GM12874 (cell line): ENCODE results near the gene PRAMEF9.
"Not testable (repeated sequence)": the region's sequence is repeated elsewhere in the genome, so short reads cannot be mapped to it uniquely, and the experiment has no call there.

Source experiments
- TF ChIP-seq, protein P1 (sequence below): IDR thresholded peaks from 2 replicates; pipeline ENCODE4 v1.5.1; 2011; ENCODE audit warnings: low read depth, mild to moderate bottlenecking, control low read depth, low read length, moderate library complexity; ENCODE audit not compliant: insufficient read depth

Gene PRAMEF9

DNA sequence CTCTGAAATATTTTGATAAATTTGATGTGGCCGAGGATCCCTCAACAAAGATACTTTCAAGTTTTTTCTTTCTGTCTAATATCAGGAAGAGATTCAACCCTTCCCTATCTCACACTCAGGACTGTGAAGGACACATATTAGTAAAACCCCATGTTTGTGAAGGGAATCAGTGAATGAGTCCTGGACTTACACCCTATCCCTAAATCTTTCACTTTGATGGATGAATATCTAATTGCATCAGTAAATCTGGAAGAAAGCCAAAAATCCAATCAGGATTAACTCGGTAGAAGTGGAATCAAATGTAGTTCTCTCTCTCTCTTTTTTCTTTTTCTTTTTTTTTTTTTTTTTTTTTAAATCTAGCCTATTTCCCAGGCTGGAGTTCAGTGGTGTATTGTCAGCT, at the start of gene PRAMEF9:
TSS of gene PRAMEF9 (plus strand) at position 301 of the 400 bp plus-strand sequence. CDS start 3,433 bp downstream, outside the sequence.
- TF ChIP-seq, protein P1, sequence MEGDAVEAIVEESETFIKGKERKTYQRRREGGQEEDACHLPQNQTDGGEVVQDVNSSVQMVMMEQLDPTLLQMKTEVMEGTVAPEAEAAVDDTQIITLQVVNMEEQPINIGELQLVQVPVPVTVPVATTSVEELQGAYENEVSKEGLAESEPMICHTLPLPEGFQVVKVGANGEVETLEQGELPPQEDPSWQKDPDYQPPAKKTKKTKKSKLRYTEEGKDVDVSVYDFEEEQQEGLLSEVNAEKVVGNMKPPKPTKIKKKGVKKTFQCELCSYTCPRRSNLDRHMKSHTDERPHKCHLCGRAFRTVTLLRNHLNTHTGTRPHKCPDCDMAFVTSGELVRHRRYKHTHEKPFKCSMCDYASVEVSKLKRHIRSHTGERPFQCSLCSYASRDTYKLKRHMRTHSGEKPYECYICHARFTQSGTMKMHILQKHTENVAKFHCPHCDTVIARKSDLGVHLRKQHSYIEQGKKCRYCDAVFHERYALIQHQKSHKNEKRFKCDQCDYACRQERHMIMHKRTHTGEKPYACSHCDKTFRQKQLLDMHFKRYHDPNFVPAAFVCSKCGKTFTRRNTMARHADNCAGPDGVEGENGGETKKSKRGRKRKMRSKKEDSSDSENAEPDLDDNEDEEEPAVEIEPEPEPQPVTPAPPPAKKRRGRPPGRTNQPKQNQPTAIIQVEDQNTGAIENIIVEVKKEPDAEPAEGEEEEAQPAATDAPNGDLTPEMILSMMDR, result not testable (repeated sequence)

DNA sequence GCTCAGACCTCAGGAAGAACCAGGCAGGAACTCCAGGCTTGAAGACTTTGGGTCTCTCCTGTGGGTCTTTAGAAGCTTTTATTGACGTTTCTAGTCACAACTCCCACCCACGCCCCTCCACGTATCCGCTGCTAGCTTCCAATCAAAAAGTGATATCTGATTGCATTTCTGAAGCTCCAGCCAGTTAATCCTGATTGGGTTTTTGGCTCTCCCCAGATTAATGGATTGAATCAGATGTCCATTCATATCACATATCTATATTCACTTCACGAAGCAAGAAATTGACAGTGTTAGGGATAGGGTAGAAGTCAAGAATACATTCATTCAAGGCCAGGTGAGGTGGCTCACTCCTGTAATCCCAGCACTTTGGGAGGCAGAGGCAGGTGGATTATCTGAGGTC, 15.7 kb upstream of the PRAMEF9 start, which contains the start of gene PRAMEF26:
TSS of gene PRAMEF26 (minus strand) at position 101 of the 400 bp plus-strand sequence. CDS start 2,914 bp downstream, outside the sequence.
- TF ChIP-seq, protein P1, result not testable (repeated sequence)

DNA sequence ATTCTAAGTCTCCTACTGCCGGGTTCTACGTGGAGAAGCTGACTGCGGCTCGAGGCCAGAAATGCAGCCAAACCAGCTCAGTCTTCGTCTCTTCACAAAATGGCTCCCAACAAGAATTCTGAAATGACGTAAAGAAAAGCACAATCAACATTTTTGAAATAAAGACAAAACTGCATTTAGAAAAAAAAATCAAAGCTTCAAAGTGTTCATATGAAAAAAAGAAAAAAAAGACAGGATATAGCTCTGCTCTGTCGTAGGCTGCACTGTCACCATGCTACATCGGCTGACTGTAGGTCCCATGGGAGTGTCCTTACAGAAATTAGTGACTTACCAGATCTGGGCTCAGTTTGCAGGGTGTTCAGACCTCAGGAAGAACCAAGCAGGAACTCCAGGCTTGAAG, 6.1 kb upstream of the PRAMEF9 start, which contains the start of gene HNRNPCL4:
TSS of gene HNRNPCL4 (minus strand) at position 101 of the 400 bp plus-strand sequence. CDS start 164 bp downstream, outside the sequence.
- TF ChIP-seq, protein P1, result not testable (repeated sequence)

DNA sequence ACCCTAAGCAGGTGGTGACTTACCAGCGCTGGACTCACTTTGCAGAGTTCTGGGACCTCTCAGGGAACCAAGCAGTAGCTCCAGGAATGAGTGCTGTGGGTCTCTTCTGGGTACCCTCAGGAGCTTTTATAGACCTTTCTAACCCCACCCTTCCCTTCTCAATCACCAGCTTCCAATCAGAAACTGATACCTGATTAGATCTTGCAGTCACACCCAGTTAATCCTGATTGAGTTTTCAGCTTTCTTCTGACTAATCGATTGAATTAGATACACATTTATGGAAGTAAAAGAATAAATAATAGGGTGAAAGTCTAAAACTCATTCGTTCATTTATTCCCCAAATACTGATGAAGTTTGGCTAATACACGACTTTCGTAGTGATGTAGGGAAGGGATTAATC, 29.7 kb downstream of the PRAMEF9 start, which contains the start of gene PRAMEF13:
TSS of gene PRAMEF13 (minus strand) at position 101 of the 400 bp plus-strand sequence. CDS start 1,820 bp downstream, outside the sequence.
- TF ChIP-seq, protein P1, result not testable (repeated sequence)

DNA sequence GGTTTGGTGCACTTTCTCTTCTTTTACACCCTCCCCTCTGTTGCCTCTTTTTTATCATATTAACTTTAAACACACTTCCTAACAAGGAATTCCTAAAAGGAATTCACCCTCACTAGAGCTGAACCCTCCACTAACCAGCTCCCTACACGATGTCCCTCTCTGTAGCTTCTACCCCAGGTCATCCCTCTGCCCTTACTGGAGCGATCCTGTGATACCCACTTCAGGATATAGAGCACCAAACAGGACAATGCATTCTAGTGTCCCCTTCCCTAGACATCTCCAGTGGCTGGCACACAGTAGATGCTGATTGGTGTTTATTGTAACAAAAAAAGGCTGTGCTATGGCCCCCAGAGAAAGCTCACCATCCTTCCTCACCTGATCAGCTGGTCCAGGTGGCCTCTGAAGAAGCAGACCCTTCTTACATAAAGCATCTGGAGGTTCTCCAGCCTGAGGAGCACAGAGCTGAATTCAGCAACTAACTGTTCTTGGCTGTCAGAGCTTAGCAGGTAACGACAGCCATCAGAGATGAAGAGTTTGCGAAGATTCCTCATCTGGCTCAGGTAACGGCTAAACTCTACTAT, 52.9 kb downstream of the PRAMEF9 start:
- TF ChIP-seq, protein P1, result no peak

DNA sequence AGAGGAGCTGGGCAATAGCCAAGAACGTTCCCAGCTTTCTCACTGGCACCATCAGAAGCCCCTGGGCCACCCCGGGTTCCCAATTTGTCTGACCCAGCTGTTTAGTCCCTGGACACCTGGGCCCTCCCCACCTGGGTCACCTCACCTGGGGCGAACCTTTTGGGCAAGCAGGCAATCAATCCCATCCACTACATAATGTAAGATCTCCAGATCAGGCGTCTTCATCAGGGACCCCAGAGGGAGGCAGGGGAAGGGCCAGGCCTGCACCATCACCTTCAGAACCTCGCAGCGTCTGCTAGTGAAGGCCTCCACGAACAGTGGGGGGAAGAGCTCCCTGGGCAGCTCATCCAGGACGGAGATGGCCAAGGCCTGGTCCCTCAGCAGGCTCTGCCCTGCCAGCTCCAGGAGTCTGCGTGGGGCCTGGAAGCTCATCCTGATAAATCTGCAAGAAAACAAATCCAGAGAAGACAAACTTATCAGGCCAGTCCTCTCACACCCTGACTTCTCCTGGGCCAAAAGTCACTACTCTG, 54.1 kb downstream of the PRAMEF9 start, which contains the start of gene PRAMEF18:
TSS of gene PRAMEF18 (minus strand) at position 480 of the 530 bp plus-strand sequence. CDS start at position 432, 48 bp downstream.
- TF ChIP-seq, protein P1, result not testable (repeated sequence)

DNA sequence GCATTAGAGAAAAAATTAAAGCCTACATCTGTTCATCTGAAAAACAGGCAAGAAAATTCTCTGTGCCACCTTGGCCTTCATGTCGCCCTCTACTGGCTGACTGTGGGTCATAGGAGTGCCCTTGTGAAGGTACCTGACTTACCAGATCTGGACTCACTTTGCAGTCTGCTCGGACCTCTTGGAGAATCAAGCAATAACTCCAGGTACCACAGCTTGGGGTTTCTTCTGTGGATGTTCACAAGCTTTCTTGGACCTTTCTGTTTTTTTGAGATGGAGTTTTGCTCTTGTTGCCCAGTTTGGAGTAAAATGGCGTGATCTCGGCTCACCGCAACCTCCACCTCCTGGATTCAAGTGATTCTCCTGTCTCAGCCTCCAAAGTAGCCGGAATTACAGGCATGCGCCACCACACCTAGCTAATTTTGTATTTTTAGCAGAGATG, 56.7 kb downstream of the PRAMEF9 start:
- TF ChIP-seq, protein P1, result peak; percentile 84
